H1 (cell line): ENCODE measurements around the gene RNF152. TPM values are rescaled to one million over a fixed set of nuclear protein-coding genes. Genes with fewer than 3 reads are reported as not detected.

Experiments used
- CHD1 ChIP-seq: IDR thresholded peaks from 2 replicates; pipeline ENCODE4 v1.6.1; 2012; ENCODE audit warnings: low read depth, low read length, improper control_type of control experiment
- polyA plus RNA-seq, 7 experiments: library from polyadenylated mRNA; depleted of rRNA in 3 of 7; stranded (reverse) in 5 of 7; unstranded in 2 of 7; fragments of >200 nt in 5 of 7; fragments of 200-250 nt in 2 of 7; gene quantifications; 1 replicate in 5 of 7; 2 replicates in 1 of 7; 4 replicates in 1 of 7; pipeline versions ENCODE4 v1.2.1 to v1.2.3, GENCODE V29; 2011 to 2013; ENCODE audit warnings: missing spikeins in 2 of 7, mixed read lengths in 2 of 7
- total RNA-seq: library from RNA; stranded (reverse); fragmentation: NEBNext Ultra II Directional; extraction: Animal tissue kit (Norgen Biotek cat#: 25700); gene quantifications from 2 replicates; pipeline ENCODE4 v1.2.1, GENCODE V29; 2021
- TF ChIP-seq, protein P1 (sequence below), 3 experiments: IDR thresholded peaks; 1 replicate in 2 of 3; 2 replicates in 1 of 3; pipeline versions ENCODE4 v1.5.1 to v1.6.1; 2011; ENCODE audit warnings: low read length in 3 of 3, mild to moderate bottlenecking in 3 of 3, inconsistent platforms in 2 of 3, low read depth in 1 of 3, moderate library complexity in 1 of 3; ENCODE audit not compliant: insufficient read depth in 1 of 3; ENCODE audit errors: control extremely low read depth in 1 of 3

Gene RNF152
- total and polyA plus RNA-seq, 2 of the 8 experiments (the other 6 are each of a cell fraction or from before 2014, with no cell fraction given): 1.1 to 2.7 TPM

- TF ChIP-seq, protein P1, sequence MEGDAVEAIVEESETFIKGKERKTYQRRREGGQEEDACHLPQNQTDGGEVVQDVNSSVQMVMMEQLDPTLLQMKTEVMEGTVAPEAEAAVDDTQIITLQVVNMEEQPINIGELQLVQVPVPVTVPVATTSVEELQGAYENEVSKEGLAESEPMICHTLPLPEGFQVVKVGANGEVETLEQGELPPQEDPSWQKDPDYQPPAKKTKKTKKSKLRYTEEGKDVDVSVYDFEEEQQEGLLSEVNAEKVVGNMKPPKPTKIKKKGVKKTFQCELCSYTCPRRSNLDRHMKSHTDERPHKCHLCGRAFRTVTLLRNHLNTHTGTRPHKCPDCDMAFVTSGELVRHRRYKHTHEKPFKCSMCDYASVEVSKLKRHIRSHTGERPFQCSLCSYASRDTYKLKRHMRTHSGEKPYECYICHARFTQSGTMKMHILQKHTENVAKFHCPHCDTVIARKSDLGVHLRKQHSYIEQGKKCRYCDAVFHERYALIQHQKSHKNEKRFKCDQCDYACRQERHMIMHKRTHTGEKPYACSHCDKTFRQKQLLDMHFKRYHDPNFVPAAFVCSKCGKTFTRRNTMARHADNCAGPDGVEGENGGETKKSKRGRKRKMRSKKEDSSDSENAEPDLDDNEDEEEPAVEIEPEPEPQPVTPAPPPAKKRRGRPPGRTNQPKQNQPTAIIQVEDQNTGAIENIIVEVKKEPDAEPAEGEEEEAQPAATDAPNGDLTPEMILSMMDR (IDR thresholded peaks at IDR 0.05; ENCODE audit: control extremely low read depth in 1 of 3, insufficient read depth in 1 of 3, low read depth in 1 of 3, low read length in 3 of 3): no peak
- TF ChIP-seq CHD1: no peak
These were observed 67.4 kb downstream of the RNF152 start (continued) for GRCh38 chr18:61825386-61825785.
